Suppressor macrophage (primary cell): ENCODE results near the gene RAPGEF4.
A peak's percentile ranks its signal among the peaks of the same experiment; 100 is the strongest.

Experiments
- DNase-seq, 4 experiments: peaks; one replicate each; pipeline ENCODE4 v3.0.0-alpha.2; 2020 to 2022
- total RNA-seq, 17 experiments: gene quantifications; one replicate each; lab custom pipeline; 2026; ENCODE audit warnings: mixed read lengths in 6 of 17, inconsistent platforms in 3 of 17; lab: John Stamatoyannopoulos, UW

Gene RAPGEF4
- total RNA-seq, result 0 to 4.0 (median 0) reads per million in 17 experiments

DNA sequence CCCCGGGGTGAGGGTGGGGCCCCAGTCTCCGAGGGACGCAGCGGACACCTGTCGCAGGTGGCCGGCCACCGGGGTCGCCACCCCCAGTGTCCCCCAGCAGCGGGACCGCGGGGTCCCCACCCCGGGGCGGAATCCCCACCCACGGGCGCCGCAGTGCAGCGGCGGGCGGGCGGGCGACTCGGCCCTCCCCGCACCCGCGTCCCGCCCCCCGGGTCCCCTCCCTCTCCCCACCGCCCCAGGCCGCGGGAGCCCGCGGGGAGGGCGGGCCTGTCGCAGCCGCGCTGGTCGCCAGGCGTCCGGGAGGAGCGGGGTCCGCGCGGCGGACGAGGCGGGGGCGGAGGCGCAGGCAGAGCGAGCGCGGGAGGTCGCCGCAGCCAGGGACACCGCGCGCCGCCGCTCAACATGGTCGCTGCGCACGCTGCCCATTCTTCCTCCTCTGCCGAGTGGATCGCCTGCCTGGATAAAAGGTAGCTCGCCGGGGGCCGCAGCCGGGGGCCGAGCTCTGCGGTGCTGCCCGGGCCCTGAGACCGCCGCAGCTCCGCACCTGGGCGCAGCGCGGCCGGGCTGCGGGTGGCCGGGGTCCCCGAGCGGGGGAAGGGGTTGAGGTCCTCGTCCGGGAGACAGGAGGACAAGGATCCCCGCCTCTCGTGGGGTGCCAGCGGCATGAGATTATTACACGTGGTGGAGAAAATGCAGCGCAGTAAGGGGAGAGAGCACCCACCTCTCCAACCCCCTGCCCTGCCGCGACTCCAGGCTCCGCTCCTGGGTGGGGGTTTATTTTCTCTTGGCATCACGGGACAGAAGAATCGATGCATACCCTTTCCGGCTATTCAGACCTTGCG is at the start of gene RAPGEF4:
Gene RAPGEF4 (plus strand): TSS at position 264 of the 842 bp plus-strand sequence. CDS start 139 bp downstream, at position 403.
- peak in 2 of 4 experiments; percentile 8 to 35 for DNase-seq

DNA sequence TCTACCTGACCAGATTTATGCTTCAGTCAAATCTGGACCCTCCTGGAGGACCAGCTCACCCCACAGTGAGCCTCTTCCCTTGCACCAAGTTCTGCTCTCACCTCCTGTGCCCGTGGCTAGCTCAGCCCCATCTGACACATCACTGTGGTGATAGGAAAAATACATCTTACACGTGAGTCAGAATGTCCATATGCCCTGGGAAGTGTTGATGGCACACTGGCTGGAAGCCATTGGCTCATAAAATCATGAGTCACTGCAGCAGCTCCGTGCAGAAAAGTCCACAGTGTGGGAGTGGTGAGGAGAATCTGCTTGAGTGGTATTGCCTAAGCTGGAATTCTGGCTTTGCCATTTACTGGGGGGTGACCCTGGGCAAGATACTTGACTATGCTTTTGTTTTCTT is 42.6 kb upstream of the RAPGEF4 start:
- DNase-seq, result peak; percentile 79 to 92 (median 84)

DNA sequence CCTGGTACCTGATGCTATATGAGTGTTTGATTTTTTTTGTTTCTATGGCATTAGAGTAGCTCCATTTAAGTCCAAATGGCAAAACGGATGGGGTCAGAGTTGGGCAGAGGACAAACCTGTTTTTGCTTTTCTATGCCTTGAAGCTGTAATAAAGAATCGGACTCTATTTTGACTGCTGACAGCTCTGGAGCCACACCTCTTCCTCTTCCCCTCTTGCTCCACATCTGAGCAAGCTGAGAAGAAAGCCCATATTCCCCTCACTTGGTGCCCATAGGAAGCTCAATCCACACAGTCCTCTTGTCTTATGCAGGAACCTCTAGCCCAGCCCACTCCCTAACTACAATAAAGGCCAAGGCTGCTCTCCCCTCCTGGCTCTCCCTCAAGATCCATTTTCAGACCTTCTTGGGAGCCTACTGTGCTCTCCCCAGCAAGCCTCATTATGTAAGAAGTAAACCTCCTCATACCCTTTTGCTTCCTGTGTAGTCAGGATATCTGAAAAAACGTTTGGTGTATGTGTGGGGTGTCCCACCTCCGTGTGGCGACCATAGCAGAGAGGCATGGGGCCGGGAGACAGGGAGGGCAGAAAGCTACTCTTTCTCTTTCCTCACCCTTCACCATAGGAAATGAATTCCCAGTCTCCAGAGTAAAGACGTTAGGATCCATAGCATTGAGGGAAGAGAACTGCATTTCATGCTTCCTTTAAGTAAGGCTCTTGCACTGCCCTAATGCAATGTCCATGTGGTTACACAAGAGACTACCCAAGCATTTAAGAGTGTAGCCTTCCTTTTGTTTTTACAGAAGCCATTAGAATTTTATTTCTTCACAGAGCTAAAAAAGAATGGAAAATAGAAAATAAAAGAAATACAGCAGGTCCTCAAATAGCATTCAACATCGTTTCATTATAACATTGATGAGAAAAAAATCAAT is 41.9 kb upstream of the RAPGEF4 start:
- peak; percentile 61 to 82 (median 75) for DNase-seq

DNA sequence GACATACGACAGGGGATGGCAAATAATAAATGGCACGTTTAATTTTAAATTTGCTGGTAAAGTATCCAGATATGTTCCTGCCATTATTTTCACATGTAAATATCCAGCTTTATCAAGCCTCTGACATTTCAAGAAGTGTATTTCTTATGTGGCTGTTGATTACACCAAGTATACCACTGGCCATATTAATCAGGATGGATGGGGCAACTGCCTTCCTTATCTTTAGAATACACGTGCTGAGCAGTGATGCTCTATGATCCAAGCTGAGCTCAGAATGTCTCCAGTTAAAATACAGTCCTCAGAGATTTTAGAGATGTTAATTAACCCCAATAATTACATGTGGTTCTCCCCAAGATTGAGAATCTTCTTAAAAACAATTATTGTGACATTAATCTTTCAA is 38.3 kb upstream of the RAPGEF4 start:
- no peak for DNase-seq

DNA sequence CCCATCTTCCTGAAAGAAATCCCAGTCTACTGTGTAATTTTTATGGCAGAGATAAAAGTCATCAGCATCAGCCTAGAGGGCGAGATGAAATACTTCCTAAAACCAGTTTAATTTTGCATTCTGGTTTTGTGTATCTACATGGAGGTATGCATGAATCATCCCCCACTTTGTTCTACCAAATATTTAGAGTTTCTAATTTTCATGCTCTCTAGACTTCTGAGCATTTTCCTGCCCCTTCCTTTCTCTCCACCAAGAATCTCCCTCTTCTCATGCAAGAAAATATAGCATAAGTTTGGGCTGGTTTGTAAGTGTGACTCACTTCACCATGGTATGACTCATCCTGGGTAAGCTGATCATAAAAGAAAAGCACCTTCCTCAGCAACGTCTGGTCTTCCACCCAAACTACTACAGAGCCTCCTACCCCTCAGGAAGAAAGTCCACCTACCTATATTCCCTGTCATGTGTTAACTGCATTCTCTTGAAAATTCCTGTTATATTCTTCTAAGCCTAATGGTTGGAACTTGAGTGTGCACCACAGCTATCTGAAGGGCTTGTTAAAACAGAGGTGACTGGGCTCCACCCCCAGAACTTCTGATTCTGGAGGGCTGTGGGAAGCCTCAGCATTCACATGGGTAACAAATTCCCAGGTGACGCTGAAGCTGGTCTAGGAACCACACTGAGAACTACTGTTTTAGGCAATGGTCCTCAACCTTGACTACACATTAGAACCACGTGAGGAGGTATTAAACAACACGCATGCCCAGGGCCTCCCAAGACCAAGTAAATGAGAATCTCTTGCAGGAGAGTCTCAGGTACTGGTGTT is 37.4 kb upstream of the RAPGEF4 start:
- DNase-seq, result peak; percentile 27 to 74 (median 56)

DNA sequence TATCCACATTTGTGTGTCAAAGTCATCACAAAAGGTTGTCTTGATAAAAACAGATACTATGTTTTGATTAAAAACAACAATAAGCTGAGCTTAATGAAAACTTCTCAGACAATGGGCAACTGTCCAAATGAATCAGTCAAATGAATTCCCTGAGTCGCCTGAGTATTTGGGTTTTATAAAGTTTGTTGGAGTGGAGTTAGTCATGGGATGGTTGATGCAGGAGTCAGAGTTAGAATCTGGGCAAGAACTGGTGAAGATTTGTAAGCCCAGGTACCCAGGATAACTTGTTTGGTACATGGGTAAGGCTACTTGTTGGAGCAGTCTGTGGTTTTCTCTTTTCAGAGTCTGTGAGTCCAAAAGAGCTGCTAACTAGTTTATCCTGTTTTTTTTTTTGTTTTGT is 34.4 kb upstream of the RAPGEF4 start:
- no peak for DNase-seq

DNA sequence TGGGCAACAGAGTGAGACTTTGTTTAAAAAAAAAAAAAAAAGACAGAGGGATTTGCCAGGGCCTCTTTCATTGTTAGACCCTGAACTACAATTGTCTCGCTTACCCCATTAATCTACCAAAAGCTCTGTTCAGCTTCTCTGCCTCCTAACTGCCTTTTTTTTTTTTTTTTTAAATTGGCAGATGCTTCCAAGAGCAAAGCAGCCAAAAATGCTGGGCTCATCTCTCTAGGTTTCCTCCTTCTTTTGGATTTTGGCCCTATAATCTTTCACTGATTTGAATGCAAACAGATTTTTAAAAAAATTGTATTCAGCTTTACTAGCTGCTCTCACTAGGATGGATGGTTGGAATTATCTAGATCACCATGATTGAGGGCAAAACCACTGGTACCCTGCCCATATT is 33.2 kb upstream of the RAPGEF4 start:
- no peak for DNase-seq

DNA sequence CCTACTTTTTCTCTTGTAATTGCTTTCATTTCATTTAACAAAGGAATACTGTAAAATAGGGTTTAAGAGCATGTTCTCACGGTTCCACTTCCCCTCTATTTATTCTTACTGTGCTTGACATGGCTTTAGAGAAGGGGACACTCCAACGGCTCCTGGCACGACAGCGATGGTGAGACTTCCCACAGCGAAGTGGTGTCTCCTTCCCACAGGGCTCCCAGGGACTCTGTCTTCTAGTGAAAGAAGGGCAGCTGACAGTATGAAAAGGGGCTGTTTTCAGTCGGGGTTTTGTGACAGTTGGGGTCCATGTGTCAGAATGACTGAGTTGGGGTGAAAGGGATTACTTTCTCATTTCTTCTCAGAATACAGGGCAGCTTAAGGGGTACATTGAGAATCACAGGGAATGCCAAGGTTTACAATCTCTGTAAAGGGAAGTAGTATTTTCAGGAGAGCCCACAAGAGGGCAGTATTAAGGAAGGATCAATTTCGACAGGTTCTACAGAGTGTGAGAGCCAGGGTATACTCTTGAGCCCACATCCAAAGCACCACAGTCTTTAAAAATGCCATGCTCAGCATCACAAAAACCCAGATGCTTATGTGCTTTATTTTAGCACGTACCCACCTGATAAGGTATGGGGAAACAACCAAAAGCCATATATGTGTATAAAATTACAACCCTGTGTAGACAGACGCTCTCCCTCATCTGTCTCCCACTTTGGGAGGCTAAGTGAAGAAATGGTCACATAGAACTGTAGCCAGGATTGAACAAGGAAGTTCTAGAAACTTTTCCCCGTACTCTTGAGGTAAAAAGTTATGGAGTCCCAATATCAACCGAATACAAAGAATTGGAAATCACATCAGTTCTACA is 31.3 kb upstream of the RAPGEF4 start:
- peak; percentile 43 to 71 (median 52) for DNase-seq

DNA sequence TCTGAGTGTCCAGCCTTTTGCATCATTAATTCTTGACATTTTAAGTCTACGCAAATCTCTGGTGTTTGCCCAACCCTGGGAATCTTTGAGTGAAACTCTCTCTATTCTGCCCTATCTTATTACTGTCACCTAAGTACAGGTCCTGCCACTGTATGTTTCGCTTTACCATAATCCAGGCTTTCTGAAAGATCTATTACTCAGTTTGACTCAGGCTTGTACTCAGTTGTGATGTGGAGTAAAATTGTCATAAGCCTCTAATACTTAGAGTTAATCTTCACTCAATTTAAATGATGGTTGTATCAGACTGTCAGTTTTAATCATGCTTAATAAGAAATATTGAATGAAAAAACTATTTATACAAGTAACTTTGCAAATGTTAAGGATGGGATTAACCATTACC is 30.3 kb upstream of the RAPGEF4 start:
- no peak for DNase-seq

DNA sequence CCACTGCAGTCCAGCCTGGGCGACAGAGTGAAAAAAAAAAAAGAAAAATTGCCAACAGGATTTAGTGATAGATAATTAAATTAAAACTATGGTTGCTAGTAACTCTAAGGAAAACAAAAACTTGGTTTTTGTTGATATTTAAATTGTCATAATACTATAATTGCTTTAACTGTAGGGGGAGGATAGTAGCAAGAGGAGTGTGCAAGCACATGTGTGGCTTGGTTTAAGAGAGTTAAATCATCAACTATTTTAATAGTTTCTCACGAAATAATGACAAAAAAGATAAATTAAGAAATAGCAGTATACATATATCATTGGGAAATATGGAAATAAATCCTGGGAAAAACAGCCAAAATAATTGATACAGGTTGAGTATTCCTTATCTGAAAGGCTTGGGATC is 27.4 kb upstream of the RAPGEF4 start:
- no peak for DNase-seq

DNA sequence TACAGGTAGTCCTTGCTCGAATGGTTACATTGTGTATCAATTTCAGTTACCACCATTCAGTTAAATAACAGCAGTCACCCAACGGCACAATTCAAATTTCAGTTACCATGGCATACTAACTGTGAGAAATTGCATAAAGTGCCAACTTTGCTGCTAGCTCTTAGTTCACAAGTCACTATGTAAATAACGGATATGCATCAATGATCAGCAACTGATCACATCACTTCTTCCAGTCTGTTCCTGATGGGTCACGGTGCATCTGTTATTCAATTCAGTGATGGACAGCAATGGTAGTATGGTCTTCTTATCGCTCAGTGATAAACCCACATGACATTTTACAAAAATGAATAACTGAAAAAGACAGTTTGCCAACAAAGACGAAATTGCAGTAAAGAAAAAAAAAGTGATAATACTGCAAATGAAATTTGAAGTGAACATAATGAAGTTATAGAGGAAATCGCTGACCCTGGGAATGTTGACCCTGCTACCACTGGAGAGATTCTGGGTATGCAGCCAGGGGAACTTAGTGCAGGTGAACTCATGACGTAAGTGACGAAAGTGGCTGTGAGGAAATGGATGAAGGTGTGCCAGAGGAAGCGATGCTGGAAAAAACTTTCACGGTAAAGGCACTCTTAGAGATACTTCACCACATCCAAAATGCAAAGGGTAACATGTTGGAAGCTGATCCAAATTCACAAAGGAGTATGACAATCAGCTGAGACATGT is 25.9 kb upstream of the RAPGEF4 start:
- no peak for DNase-seq

DNA sequence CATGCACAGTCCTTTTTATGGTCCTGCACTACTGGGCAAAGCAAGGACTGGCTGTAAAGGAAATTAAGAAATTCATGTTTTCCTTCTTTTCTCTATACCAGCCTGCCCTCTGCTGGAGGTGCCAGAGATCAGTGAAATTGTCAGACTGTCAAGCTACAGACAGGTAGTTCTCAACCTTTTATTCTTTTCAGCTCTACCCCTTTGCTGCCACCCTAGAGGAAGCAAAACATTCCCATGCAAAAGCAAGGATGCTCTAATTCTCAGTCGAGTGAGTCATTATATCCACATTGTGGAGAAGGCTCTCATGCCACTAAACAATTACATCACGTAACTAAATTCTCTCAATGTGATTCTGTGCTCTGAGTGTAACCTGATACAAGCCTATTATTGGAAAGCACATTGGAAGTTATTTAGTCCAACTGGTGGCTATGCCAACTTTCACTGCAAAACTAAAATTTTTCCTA is 25.0 kb upstream of the RAPGEF4 start:
- DNase-seq, result peak; percentile 52 to 62 (median 58)

DNA sequence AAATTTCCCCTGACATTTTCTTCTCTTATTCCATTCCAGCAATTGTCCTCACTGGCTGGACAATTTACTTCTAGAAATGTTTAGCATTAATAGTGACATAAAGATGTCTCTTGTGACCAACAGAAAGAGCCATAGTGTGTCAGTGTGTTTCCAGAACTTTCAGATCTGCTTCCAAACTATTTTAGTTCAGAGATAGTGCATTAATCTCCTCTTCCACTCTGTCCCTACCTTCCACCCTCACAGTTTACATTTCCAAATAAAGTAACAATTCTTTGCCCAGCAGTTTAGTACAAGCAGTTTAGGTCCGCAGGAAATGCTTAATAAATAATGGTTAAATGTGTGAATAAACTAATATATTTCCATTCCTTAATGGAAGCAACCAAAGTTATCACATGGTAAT is 24.5 kb upstream of the RAPGEF4 start:
- DNase-seq, result no peak

DNA sequence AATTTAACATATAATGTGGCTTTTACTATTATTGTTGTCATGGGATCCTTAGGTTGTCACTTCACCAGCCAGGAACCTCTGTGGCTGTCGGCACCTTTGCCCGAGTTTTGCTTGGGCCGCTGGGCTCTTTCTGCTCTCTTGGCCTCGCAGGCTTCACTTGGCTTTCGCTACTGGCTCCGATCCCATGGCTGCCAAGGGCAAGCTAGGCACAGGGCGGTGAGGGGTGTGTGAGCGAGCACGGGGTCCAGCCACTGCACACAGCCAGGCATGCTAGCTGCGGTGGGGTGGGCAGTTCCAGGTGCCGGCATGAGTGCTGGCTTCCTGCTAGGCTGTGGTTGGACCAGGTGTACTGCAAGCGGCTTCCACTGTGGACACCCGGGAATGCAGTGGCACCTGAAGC is 23.4 kb upstream of the RAPGEF4 start:
- DNase-seq, result no peak

DNA sequence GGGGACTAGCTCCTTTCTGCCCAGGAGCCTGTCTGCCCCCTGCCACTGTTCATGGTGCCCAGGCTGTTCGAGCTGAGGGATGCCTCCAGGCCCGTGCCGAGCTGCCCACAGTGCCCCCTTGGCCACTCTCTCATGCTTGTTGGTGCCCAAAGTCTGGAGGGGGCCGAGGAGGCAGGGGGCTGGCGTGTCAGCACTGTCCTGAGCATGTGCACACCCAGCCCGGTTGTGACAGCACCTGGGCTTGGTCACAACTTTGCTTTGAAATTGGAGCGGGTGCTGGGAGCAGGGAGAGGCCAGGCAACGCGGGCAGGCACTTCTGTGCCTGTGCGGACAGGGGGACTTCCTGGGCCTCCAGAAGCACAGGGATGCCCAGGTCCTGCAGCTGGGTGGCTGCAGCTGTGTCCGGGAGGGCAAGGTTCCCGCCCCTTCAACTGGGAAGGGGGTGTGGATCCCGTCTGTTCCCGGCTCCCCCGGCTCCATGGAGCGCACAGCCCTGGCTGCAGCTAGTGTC is 22.2 kb upstream of the RAPGEF4 start:
- DNase-seq, result no peak

DNA sequence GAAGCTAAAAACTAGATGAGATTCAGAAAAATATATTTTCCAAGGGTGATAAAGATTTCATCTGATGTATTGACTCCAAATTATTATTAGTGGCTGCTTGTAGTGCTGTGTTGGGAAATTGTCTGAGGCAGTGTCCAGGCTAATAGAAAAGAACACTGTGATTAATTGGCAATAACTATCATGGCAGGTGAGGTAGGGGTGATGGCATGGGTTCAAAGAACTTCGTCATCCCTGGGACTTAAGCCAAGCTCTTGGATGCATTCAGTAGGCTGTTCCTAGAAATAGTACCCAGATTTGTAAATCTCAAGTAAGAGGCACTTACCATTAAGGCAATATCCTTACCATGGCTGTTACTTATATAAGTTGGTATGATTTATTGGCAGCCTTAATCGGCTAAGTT is 13.2 kb upstream of the RAPGEF4 start:
- no peak for DNase-seq

DNA sequence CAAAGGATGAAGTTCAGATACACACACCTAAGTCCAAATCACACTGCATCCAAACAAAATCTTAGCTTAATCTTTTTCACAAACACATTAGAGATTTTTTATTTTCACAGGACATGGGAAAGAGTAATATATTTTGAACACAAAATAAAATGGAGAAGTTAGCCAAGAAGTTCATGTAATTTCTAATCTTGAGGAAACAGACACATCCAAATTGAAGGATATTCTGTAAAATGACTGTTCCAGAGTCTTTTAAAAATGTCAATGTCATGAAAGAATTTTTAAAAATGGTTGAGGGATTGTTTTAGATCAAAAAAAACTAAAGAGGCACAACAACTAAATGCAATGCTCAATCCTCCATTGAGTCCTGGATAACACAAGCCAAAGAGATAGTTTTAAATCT is 12.4 kb upstream of the RAPGEF4 start:
- DNase-seq, result no peak

DNA sequence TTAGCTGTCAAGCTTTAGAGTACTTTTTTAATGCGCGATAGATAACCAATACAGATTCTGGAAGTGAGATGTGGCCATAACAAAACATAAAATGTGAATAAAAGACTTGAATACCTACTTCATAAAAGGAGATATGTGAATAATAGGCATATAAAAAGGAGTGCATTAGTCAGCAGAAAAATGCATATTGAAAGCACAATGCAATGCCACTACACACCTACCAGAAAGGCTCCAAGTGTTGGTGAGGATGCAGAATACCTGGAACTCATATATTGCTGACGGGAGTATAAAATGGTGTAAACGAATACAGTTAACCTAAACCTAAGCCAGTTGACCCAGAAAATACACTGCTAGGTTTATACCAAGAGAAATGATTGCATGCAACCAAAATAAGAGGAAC is 10.9 kb upstream of the RAPGEF4 start:
- no peak for DNase-seq

DNA sequence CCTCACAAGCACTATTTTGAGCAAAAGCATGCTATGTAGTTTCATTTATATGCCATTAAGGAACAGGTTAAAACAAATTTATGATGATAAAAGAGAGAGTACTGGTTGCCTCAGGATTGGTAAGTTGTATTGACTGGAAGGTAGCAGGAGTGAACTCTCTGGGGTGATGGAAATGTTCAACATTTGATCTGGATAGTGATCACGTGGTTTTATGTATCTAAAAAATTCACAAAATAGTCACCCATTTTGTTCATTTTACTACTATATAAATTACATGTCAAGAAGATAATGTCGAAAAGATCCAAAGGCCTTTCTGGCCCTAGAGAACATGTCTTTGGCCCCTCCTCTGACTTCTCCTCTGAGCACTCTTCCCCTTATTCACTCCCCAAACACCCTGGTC is 10.4 kb upstream of the RAPGEF4 start:
- no peak for DNase-seq

DNA sequence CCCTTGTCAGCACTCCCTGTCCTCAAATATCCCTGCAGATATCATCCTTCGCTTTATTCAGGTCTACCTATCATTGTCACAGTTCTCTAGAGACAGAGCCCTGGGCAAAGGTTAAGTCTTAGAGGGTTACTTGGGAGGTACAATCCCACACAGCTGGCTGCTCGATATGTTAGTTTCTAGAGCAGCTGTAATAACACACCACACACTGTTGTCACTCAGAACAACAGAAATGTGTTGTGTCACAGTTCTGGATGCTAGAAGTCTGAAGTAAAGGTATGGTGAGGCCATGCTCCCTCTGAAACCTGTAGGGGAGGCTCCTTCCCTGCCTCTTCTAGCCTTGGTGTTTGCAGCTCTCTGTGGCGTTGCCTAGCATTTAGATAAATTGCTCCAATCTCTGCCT is 9.9 kb upstream of the RAPGEF4 start:
- DNase-seq, result no peak
